ENCODE results near the gene ZNF462.

ZNF462 gene

DNA sequence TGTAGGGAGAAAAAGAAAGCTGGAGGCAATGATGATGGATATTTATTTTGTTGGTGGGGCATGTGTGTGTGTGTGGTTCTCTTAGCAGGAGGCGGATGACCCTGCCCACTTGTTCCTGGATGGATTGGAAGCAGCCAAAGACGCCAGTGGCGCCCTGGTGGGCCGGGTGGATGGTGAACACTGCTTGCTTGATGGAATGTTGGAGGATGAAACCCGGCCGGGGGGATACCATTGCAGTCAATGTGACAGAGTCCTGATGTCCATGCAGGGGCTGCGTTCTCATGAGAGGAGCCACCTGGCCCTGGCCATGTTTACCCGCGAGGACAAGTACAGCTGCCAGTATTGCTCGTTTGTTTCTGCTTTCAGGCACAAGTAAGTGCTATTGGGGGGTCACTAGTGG is 69.2 kb downstream of the ZNF462 start:
- DNase-seq = no peak

DNA sequence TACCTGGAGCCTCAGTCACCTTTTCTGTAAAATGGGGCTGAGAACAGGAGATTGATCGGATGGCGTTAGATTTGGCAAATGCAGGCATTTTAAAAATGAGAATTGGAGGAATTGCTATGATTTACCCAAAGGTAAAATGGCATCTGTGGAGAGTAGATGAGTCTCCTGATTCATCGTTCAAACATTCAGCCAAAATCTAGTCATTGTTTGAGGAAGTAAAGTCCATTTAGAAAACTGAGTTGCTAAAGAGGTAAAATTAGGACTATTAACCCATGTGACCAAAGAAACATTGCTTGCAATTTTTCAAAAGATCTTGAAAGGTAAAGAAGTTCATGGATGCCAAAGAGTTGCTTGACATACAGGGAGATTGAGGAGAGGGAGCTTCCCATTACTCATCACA is 69.7 kb downstream of the ZNF462 start:
- no peak for DNase-seq

DNA sequence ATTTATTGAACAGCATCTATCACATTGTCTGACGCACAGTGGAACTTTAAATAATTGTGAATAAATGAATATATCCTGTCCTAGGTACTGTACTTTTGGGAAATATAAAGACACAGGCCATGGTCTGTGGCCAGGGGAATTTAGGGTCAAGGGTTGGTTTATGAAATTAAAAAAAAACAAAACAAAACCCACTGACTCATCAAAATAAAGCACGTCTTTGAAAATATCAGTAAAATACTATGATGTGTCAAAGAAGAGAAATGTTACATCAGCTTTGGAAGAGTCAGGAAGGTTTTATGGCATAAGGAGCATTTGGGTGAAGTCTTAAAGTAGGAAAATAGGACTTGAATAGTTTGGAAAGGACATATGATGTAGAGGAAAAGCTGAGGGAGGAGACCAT is 70.5 kb downstream of the ZNF462 start:
- DNase-seq = no peak

DNA sequence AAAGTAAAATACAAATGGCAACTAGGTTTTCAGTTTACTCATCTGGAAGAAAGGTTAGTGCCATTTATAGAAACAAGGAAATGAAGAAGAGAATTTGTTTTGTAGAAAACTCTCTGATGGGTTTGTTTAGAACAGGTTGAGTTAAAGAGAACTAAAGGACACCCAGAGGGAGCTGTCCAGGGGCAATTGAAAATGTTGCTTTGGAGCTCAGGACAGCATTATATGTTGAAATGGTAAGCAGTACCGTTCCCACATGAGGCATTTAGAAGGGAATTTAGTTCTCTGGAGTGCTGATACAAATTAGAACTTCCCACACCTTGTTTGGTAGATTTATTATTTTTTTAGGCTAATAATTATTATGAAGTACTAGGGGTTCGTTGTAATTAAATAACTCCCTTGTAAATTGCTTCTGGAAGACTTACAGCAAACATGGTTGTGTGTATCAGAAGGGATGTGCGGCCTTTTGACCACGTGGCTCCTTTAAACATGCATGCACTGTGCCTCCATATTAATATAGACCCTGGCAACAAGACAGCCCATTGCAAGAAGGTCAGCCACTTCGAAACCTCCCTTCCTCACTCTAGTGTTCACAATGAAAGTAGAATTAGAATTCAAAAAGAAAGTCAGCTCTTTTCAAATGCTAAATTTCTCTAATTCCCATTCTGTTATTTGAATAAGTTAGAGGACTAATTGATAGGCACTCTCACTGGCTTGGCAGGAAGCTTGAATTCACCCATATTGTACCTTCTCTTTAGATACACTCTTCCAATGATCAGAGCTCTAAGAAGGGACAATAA is 71.7 kb downstream of the ZNF462 start:
- DNase-seq = no peak

DNA sequence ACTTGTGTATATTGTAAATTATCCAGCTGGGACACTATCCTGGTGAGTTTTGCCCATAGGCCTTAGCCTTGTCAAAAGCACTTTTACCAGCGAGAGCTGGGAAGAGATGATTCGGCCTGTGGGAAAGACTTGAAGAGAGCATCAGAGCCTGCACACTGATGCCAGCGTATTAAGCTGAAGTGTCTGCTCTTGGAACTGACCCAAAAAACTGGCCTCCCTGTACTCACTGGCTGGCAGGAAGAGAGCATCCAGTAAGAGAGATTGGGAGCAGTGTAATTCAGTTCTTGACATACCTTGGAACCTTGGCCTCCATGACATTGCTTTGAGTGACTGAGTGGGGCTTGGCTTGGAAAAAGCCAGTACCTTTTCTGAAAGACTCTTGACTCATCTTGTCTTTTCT is 73.7 kb downstream of the ZNF462 start:
- no peak for DNase-seq

DNA sequence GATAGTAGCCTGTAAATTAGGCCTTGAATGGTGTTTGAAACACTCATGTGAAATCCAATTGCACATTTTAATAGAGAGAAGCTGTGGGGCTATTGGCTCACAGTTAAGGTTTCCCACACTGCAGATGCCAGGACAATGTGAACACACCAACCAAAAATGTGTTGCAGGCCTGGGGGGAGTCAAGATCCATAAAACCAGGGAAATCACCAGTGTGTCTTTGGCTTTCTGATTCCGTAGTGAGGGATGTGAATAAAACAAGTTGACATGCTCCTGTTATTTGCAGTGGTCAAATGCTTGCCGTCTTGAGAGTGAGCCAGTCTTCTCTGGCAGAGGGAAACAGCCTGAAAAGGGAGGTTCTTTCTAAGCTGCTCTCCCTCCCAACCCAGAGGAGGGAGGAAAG is 79.0 kb downstream of the ZNF462 start:
- DNase-seq = no peak

DNA sequence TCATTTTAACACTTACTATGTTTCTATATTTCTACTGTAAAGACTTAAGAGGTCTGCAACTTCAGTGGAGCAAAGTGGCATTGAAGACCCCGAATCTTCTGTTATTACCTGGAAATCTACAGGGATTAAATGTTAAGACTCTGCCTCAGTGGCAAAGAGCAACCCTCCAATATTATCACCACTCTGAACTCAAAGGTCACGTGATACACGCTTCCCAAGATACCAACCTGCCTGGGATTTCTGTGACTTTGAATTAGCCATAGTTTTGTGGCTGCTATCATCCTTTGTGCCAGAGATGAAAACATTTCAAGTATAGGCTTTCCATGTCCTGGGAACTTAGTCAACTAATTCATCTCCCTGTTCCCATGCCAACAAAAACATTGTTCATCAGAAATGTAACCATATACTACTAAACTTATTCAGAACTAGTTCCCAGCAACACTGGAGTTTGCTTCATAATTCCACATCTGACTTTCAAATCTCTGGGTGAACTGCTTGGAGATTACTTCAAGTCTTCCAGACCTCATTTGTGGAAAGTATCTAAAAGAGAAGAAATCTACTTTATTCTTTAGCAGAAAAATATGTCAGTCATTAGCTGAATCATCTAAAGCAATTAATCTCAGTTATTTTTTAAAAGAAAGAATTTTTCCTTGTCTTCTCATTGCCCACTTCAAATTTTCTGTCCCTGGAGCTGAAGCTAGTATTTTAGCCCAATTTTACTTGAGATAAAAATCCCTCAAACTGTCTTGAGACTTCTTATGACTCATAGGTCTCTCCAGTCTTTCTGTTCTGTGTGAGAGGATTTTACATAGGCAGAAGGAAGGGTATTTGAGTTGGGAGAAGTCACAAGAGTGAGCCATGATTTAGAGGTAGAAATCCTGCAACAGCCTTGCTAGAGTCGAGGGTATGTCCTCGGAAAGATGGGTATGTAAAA is 83.0 kb downstream of the ZNF462 start:
- no peak for DNase-seq

DNA sequence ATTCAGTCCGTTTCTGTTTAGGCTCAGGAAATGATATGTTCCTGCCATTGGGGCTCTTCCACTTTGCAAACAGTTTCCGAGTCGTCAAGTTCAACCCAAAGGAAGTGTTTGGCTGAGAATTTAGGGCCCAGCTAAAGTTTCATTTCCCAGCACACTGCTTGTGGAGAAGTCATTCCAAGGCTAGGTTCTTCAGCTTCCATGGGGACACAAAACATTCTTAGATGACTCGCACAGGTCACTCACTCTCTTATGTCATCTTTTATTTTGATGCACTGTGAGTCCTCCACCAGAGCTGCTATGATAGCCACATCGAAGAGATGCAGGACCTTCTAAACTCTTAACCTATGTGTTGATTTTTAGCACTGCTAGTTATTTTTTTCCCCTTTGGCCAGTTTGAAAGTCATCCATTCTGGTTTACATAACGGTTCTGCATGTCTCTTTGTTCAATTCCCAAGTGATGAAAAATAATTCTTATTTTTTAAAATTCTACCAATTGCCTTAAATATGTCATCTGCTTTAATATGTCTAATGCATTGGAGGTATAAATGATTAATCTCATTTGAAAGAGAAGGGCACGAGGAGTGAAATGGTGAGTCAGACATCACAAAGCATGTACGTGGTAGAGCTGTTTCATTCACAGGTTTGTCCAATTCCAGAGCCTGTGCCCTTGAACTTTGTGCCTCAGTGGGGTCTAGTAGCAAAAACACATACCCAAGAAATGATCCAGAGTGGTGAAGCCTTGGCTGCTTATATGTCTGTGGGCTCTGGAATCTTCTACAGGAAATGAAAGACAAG is 84.3 kb downstream of the ZNF462 start:
- no peak for DNase-seq

DNA sequence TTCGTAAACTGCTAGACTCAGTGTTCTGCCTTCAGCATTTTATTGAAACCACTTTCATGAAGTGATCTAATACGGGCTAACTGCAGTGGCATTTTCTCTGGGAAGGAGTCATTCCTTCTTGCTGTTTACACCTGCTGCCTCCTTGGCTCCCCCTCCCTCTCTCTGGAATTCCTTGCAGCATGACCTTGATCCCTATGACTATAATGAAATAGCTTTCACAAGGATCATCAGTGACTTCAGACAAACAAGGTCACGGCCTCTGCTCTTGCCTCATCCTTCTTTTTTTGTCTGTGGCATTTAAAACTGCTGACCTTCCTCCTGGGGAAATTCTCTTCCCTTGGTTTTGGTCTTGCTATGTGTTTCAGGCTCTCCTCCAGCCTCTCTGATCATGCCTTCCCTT is 90.2 kb downstream of the ZNF462 start:
- DNase-seq = no peak

DNA sequence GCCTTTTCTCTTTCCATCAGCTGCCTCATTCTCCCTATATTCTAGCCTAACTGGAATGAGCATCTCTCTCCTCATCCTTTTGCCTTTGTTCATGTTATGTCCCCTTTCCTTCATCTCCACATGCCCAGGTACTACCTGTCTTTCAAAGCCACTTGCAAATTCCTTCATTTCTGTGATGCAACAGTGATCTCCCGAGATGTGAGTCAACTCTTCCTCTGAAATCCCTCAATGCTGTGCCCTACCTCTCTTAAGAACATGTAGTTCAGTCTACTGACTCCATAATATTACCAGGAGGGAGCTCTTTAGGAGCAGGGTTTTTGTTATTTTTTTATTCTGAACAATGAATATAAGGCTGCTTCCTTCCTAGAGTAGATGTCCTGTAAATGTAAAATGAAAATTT is 91.6 kb downstream of the ZNF462 start:
- no peak for DNase-seq

DNA sequence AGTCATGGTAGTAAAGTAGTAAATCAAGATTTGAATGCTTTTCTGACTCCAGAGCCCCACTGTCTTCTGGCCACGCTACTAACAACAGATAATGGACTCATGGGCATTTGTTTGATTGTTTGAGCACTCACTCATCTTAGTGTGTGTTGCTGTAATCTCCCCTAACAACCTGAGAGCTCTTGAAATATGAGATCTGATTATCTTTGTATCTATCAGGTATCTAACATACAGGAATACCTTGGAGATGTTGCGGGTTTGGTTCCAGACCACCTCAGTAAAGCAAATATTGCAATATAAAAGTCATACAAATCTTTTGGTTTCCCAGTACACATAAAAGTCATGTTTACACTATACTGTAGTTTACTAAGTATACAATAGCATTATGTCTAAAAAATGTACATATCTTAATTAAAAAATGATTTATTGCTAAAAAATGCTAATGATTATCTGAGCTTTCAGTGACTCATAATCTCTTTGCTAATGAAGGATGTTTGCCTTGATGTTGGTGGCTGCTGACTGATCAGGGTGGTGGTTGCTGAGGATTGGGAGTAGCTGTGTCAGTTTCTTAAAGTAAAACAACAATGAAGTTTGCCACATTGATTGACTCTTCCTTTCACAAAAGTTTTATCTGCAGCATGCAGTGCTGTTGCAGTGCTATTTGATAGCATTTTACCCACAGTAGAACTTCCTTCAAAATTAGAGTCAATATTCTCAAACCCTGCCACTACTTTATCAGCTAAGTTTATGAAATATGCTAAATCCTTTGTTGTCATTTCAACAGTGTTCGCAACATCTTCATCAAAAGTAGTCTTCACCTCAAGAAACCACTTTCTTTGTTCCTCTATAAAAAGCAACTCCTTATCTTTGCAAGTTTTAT is 92.2 kb downstream of the ZNF462 start:
- no peak for DNase-seq

DNA sequence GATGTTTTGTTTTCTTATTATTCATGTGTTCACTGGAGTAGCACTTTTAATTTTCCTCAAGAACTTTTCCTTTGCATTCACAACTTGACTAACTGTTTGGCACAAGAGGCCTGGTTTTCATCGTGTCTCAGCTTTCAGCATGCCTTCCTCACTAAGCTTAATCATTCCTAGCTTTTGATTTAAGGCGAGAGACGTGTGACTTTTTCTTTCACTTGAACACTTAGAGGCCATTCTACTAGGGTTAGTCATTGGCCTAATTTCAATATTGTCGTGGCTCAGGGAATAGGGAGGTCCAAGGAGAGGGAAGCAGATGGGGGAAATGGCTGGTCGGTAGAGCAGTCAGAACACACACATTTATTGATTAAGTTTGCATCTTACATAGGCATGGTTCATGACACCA is 94.0 kb downstream of the ZNF462 start:
- no peak for DNase-seq

DNA sequence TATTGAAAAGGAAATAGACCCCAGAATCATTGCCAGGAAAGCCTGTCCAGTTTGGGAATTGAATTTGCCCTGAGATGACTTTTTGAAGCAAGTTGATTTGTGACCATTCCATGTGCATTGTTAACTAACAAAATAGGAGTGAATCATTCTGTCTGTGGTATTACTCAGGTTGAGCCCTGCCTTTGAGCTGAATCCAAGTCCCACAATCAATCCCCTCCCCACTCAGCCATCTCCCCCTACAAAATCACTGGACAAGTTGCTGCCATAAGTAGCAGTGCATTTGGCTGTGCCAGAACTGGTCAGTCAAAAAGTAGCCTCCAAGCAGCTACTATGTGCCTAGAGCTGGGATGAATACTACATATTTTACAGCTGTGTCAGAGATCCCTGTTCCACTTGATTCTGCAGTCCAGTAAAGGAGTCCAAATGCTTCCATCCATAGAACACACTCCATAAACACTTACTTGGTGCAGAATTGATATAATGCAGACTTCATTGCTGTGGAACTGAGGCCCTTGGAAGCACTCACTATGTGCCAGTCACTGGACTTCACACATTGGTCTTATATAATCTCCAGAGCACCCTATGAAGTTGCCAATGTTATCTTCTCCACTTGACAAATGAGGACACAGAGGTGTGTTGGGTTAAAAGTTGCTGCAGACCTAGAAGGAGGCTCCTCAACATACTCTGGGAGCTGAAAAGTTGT is 96.1 kb downstream of the ZNF462 start:
- DNase-seq = no peak

DNA sequence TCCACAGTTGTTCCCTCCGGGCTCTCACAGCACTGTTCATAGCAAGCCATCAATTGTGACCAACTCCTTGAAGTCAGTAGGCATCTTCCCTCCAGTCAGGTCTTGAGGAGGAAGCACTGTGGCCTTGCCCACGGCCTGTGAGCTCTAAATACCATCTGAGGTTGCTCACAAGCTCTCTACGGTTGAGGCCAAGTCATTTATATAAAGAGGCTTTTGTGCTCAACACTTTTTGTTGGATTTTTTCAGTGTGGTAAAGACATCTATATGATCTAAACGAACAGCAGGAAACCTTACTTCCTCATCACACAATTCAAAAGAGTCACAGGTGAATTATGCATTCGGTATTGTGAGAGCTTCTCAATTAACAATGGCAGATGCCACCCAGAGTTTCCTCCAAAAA is 97.3 kb downstream of the ZNF462 start:
- DNase-seq = no peak

DNA sequence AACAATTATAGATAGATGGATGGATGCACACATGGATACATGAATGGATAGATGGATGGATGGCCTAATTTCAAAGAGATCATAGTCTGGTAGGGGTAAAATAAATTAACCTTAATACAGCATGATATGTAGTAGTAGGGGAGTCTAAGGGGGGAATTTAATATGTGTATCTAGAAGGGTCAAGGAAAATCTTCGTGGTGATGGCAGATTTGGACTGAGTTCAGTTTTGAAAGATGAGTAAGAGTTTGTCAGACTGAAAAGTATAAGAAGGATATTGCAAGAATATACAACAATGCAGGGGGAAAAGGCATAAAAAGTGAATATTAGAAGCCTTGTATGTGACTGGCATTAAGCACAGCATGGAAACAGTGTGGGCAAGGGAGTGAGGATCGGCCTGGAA is 98.7 kb downstream of the ZNF462 start:
- DNase-seq = no peak

DNA sequence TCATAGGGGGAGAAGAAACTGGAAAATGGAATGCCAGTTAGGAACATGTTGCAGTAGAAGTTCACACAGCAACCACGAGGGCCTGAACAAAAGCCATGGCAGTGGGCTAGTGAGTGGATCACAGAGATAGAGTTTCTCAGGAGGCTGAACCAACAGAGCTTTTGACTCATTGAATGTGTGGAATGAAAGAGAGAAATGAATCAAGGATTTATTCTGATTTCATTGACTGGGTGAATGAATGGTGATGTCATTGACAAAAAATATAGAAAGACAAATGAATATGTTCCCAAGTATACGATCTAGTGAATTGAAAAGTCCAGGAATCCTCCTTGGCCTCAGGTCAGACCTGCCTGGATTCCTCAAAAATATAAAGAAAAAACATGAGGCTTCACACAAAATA is 99.2 kb downstream of the ZNF462 start:
- no peak for DNase-seq

DNA sequence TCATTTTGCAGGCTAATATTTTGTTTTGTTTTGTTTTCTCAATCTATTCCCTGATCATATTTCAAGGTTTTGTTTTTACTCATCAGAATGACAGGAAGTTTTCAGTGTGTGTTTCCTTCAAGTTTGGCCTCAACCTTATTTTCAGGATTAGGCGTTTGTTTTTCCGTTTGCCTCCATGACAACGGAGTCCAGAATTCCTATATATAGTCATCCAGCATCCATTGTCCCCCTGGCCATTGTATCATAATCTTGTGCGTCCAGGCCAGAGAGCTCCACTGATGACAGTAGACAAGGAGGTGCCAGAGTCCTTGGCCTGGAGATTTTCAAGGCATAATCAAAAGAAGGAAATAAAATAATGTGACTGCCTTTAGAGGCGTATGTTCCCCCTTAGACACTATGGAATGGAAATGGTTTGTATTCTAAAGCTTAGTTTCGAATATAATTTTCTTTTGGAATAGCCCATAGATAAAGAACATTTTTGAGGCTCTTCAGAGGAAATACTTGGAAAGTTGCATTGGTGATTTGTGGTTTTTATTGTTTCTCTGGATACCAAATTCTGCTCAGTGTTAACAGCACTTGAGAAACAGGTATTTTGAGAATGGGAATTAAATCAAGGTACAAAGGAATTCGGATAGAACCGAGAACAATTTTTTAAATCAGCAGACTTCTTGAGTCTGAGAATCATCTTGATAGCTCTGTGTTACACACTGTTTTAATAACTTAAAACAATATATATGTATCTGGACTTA is 99.8 kb downstream of the ZNF462 start:
- no peak for DNase-seq

DNA sequence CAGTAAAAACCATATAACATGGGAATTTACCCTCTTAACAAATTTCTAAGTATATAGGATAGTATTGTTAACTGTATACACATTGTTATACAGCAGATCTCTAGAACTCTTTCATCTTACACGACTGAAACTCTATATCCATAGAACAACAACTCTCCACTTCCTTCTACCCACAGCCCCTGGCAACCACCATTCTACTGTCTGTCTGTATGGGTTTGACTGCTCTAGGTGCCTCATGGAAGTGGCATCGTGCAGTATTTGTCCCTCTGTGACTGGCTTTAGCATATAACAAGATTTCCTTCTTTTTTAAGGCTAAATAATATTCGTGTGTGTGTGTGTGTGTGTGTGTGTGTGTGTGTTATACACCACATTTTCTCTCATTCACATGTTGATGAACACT is 100.7 kb downstream of the ZNF462 start:
- no peak for DNase-seq

DNA sequence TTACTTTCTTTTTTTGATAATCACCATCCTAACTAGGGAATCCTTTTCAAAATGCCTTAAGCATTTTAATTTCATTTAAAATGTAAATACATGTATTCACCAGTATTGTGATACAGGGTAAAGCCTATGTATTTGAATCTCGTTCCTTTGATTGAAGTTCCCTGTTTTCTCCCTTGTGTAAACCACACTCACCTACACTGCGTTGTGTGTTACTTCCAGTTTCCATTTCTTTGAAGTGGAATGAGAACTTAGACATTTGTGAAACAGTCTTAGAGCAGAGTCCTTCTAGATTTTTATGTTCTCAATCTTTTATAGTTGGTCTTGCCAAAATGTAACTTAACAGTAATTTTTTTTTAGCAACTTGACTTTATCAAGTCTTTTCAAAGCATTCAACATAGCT is 101.4 kb downstream of the ZNF462 start:
- DNase-seq = no peak

DNA sequence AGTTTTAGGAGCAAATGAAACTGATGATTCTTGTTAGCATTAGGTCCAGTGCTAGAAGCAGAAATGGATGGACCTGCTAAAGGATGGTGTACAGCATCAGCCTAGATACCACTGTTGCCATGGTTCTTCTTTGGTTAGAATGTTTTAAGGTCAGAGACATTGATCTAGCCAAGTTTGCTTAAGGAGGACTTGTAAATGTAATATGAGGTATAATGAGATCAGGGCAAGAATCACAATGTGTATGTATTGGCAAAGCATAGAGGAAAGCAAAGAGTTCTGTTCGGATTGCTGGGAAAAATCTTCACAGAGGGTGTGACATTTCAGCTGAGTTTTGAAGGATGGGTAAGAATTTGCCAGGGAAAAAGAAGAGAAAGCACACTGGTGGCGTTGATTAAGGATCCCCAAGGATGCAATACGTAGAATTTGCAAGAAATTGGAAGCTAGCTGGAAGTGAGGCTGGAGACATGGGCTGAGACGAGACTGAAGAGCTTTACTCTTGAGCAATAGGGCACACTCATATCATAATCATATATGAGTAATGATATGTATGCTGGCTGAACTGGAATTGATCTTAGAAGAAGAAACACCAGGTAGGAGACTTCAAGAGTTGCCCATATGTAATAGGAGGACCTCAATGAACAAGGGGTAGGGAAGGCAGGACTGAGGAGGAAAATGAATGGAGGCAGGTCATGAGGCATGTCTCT is 102.0 kb downstream of the ZNF462 start:
- no peak for DNase-seq
